HG03060 (cell line): ENCODE measurements around the gene PSMG2.
"Not testable (repeated sequence)": the region's sequence is repeated elsewhere in the genome, so short reads cannot be mapped to it uniquely, and the experiment has no call there.

Source experiments
- ATAC-seq: cut with Tn5 transposase; IDR thresholded peaks from one replicate; pipeline ENCODE4 v1.9.1; 2021; ENCODE audit warnings: low read depth, moderate number of reproducible peaks; ENCODE audit not compliant: unreplicated experiment

The PSMG2 gene

GRCh38 chr18:12721495-12722275 is 18.8 kb downstream of the PSMG2 start:
- no peak for ATAC-seq

DNA sequence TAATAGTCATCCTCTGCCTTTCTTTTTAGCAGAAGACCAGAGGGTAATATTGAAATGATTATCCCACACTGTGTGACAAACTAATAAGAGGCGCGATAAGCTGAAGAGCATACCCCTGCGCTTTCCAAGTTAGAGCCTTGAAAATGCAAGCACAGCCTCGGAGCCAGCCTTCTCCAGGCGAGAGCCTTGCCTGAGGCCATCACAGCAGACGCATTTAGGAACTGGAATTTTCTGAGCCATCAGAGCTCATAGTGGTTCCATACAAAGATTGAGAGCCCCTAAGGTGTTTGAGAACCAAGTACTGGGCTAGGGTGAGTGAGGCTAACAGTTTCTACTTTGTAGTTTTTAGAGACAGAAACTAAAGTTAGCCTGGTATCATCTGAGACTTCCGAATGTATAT is 19.9 kb downstream of the PSMG2 start:
- ATAC-seq = no peak

GRCh38 chr18:12726331-12726730 is 23.5 kb downstream of the PSMG2 start:
- no peak for ATAC-seq

DNA sequence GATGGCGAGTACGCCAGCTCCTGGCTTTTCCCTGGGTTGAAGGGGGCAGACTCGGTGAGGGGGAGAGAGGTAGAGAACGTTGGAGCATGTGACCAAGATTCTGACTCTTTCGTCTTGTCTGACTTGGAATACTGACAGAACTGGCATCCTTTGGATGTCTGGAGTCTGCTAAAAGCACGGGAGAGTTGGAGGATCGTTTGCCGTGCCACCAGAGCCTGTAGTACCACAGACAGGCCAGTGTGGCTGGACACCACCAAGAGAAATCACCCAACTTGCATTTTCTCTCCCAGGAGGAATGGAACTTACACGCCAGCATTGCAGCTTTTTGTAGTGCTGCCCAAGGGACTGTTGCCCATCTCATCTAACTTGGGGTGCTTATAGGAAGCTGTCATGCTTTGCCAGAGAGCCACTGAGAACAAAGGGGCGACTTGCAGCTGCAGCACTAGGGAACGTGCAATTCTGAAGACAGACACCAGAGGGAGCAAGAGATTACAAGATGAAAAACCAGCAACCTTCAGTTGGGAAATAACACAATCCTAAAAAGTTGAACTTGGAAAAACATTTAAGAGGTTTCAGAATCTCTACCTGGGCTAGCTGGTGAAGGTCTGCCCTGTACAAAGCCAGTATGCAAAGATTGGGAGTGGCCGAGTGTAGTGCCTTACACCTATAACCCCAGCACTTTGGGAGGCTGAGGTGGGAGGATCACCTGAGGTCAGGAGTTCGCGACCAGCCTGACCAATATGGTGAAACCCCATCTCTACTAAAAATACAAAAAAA is 24.1 kb downstream of the PSMG2 start:
- no peak for ATAC-seq

DNA sequence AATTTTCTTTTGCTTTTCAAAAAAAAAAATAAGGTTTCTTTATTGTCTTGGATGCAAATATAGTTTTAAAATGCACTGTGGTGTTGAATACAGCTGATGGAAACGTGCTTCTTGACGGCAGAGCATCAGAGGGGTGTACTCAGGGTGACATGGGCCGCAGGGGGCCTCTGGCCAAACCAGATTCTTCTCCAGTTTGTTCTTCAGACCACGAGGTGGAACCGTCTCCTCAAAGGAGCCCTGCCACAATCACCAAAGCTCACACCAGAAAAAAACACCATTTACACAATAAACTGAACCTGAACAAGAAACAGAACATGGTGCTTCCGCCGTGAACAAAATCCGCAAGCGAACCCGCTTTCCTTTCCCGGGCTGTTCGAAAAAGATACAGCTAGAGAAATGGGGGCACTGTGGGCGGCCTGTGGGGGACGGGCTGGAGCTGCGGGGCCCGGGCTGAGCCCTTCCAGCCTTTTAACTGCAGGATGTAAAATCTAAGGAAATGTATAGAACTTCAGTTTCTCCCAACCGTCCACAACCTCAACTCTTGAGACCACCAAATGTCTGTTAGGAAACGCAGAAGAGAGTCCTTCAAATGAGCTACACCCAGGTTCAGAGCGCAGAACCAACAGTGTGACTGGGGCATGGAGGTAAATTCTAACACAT is 34.5 kb downstream of the PSMG2 start:
- ATAC-seq = no peak

DNA sequence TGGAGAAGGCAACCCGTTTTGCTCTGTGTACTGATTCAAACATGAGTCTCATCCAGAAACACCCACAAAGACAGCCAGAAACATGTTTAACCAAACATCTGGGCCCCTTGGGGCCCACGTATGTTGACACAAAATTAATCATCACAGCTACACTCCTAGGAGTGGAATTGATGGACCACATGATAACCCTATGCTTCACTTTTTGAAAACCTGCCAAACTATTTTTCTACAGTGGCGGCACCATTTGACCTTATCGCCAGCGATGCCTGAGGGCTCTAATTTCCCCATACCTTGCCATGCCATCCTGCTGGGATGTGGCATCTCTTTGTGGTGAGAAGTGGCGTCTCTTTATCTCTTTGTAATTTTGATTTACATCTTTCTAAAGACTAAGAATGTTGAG is 38.5 kb downstream of the PSMG2 start:
- no peak for ATAC-seq

GRCh38 chr18:12742453-12742852 is 39.6 kb downstream of the PSMG2 start:
- ATAC-seq = no peak

DNA sequence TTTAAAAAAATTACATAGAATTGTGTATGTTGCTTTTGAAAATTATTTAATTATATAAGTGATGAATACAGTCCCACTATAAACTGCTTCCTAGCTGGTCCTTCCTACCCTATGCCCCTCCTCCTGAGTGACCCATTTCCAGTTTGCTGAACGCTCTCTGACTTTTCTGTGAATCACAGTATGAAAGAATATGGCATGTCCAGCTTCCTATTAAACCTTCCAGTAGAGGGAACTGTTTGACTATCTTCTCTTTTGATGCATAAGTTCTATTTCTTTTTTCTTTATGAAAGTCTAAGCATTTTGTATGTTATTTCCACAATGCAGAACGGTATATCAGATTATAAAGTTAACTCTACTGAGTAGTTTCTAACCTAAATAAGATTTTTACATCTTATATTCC is 41.3 kb downstream of the PSMG2 start:
- ATAC-seq = no peak

- ATAC-seq = no peak
Measured at GRCh38 chr18:12745095-12745795, 42.4 kb downstream of the PSMG2 start.

DNA sequence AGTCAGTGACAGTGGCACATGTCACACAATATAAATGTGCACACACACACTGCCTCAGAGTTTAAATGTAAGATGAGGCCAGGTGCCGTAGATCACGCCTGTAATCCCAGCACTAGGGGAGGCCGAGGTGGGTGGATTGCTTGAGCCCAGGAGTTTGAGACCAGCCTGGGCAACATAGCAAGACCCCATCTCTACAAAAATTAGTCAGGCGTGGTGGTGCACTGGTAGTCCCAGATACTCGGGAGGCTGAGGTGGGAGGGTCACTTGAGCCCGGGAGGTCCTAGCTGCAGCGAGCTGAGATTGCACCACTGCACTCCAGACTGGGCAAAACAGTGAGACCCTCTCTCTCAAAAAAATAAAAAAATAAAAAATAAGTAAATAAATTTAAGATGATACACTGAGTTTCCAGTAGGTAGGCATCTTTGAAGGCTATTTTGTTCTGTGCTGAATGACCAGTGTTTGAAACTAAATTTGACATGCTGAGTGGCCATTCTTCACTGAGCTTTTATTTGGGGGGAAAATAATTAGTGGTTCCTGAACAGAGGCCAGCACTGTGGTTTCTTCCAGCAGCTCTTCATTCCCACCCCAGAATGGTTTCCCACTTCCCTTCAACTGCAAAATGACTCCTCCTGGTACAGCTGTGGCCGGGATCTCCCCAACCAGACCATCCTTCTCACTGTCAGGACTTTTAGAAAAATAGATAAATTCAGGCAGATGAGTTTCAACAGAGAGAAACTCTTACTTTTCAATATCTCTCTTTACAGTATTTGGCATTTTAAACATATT is 44.9 kb downstream of the PSMG2 start:
- no peak for ATAC-seq

GRCh38 chr18:12748671-12749070 is 45.8 kb downstream of the PSMG2 start:
- no peak for ATAC-seq

GRCh38 chr18:12749121-12749520 is 46.3 kb downstream of the PSMG2 start:
- no peak for ATAC-seq

GRCh38 chr18:12750076-12750714 is 47.4 kb downstream of the PSMG2 start:
- ATAC-seq = no peak

DNA sequence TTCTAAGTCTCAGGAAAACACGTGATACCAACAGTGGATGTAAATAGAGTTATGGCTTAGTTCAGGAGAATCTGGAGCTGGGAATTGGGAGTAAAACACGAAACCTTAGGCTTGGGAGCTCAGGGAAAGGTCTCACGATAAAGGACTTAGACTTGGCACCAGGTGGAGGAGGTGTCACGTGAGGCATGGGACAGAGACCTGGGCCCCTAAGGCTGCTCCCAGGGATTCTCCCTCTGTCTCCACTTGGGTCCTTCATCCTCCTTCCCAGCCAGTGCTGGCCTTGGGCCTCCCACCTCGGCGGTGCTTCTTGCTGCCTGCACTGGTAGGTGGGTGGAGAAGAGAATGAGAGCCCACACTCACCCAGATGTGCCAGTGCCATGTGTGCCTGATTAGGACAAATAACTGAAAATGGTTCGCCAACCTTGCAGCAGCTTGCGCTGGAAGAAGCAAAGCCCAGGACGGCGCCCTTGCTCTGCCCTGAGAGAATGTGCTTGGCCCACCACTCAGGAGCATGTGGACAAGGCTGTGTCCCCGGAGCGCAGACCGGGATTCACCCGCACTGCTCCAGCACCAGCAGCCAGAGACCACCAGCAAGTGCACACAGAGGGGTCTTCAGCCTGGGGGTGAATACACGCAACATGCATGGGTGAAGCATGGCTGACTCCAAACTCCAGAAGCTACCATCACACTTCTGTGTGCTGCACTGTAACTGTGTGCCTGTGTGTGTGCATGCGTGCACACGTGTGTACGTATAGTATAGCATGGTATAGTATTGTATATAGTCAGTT is 48.1 kb downstream of the PSMG2 start:
- no peak for ATAC-seq

DNA sequence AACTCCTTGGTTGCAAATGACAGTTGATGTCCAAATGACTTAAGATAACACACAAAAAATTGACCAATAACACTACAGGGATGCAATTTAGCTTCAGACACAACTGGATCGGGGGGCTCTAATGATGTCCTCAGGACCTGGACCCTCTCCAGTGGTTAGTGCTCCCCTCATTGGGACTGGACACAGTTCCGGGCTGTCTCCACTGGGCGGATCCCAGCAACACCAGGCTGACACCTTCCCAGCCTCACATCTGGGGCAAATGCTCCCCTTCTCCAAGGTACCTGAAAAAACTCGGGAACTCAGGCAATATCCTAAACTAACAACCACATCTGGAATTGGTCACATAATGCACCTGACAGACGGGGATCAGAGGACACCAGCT is 48.7 kb downstream of the PSMG2 start:
- ATAC-seq = no peak

GRCh38 chr18:12751891-12752290 is 49.0 kb downstream of the PSMG2 start:
- no peak for ATAC-seq

GRCh38 chr18:12754511-12754910 is 51.7 kb downstream of the PSMG2 start:
- no peak for ATAC-seq

DNA sequence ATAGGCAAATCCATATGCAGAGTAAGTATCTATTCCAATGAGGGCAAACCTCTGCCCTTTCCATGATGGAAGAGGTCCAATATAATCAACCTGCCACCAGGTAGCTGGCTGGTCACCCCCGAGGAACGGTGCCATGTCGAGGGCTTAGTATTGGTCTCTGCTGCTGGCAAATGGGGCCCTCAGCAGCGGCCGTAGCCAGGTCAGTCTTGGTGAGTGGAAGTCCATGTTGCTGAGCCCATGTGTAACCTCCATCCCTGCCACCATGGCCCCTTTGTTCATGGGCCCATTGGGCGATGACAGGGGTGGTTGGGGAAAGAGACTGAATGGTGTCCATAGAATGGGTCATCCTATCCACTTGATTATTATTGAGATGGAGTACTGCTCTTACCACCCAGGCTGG is 52.8 kb downstream of the PSMG2 start:
- not testable (repeated sequence) for ATAC-seq
